ENCODE data around the gene TSPOAP1. TPM values are rescaled to one million over a fixed set of nuclear protein-coding genes. Genes with fewer than 3 reads are reported as not detected.

The TSPOAP1 gene
- total and polyA plus RNA-seq, 2 of the 13 experiments (the other 11 are each of a cell fraction or from before 2014, with no cell fraction given), result not detected

DNA sequence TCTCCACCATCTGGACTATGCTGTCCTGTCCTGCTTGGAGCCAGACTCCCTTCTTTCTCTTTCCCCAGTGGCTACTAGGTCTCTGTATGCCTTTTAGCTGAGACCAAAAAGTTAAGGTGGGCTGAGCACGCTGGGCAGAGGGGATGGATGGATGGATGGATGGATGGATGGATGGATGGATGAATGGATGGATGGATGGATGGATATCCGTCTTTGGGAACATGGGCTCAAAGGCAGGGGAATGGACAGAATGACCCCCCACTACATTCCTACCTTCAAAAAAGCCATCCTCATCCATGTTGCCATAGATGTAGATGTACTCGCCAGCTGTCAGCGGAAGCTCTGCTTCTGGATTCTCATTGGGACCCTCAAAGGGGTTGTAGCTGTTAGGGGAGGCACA lies 12.8 kb downstream of the TSPOAP1 start:
- TF ChIP-seq ZNF501 (CRISPR knock-in tag; IDR thresholded peaks at IDR 0.05) (no peak), STAT6 (CRISPR knock-in tag; IDR thresholded peaks at IDR 0.05; ENCODE audit: borderline replicate concordance) (no peak), ZNF569 (CRISPR knock-in tag; IDR thresholded peaks at IDR 0.05; ENCODE audit: borderline replicate concordance) (no peak), ZNF253 (CRISPR knock-in tag; IDR thresholded peaks at IDR 0.05; ENCODE audit: borderline replicate concordance) (no peak), ZNF121 (CRISPR knock-in tag; IDR thresholded peaks at IDR 0.05) (no peak), MAFF (IDR thresholded peaks at IDR 0.05; ENCODE audit: low read depth, low read length) (no peak), POLR2G (IDR thresholded peaks at IDR 0.05; ENCODE audit: low read depth, low read length) (no peak), SOX6 (IDR thresholded peaks at IDR 0.05) (no peak), SOX6 (CRISPR knock-in tag; IDR thresholded peaks at IDR 0.05) (no peak), MYNN (CRISPR knock-in tag; IDR thresholded peaks at IDR 0.05; ENCODE audit: low read depth) (no peak), TBP (CRISPR knock-in tag; IDR thresholded peaks at IDR 0.05) (no peak)
- TF ChIP-seq, protein P1, sequence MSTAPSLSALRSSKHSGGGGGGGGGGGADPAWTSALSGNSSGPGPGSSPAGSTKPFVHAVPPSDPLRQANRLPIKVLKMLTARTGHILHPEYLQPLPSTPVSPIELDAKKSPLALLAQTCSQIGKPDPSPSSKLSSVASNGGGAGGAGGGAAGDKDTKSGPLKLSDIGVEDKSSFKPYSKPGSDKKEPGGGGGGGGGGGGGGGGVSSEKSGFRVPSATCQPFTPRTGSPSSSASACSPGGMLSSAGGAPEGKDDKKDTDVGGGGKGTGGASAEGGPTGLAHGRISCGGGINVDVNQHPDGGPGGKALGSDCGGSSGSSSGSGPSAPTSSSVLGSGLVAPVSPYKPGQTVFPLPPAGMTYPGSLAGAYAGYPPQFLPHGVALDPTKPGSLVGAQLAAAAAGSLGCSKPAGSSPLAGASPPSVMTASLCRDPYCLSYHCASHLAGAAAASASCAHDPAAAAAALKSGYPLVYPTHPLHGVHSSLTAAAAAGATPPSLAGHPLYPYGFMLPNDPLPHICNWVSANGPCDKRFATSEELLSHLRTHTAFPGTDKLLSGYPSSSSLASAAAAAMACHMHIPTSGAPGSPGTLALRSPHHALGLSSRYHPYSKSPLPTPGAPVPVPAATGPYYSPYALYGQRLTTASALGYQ (CRISPR knock-in tag; IDR thresholded peaks at IDR 0.05), result no peak
- FAIRE-seq, result no peak
- in situ Hi-C loops (cut with HindIII; ENCODE audit: extremely low pct_ligation_motif_present, low pct_unique_long_range_greater_than_20kb), result no loop called here

More for the DNA sequence above, 12.8 kb downstream of the TSPOAP1 start:
- Histone ChIP-seq H3K9ac (ENCODE audit: insufficient read depth, low read depth, low read length) (no peak overlapping the region), H3K36me3 (replicated peaks in 1 of 2; ENCODE audit: control insufficient read depth in 1 of 2, insufficient read depth in 2 of 2, low read length in 2 of 2) (no peaks in the 10 kb centered on the region), H3K27me3 (ENCODE audit: control insufficient read depth in 1 of 2, insufficient read depth in 2 of 2, low read length in 2 of 2) (peaks cover 11 to 70% of the 10 kb centered on the region in 2 experiments), H4K20me1 (ENCODE audit: insufficient read depth, low read length) (no peaks in the 10 kb centered on the region), H3K4me3 (replicated peaks in 1 of 3; ENCODE audit: insufficient read depth in 1 of 3, low read depth in 2 of 3, low read length in 3 of 3) (no peak overlapping the region), H3K4me2 (ENCODE audit: low read depth, low read length) (no peak overlapping the region), H3K9me3 (ENCODE audit: low read length) (no peaks in the 10 kb centered on the region), H3K27ac (ENCODE audit: extremely low read length, insufficient read depth, low read length) (no peak overlapping the region), H3K4me1 (ENCODE audit: insufficient read depth, low read length) (peaks cover 11% of the 10 kb centered on the region; the same call in 1 of the 2 replicates), H2AFZ (ENCODE audit: low read length) (no peak overlapping the region), H3K79me2 (ENCODE audit: insufficient read depth, low read length) (no peaks in the 10 kb centered on the region)
- intact Hi-C loops (cut with micrococcal nuclease; ENCODE audit: unreplicated experiment), result loop anchor here (2.0 kb wide), 1 partner anchor 37 kb away; the partner anchor contains the start of gene SUPT4H1
- no peak for DNase-seq (ENCODE audit: low spot score)
- no TSS peak for BruUV-seq (replicated peaks)
- 23% methylated on average over 4 of the region's 4 CpGs for WGBS (ENCODE audit: low lambda C conversion rate)
- CTCF ChIA-PET (ENCODE audit: low intra/inter-chr PET ratio, low total read pairs), result interaction anchor here (5.0 kb wide), 1 partner anchor 132 kb away, joined by 121 read pairs; no protein-coding TSS in a partner anchor
- POLR2A ChIA-PET, result interaction anchor here (1.4 kb wide), 1 partner anchor 102 kb away, joined by 3 read pairs; the partner anchor contains the start of gene RNF43
- no peak for ATAC-seq

Measured in HepG2 (cell line).